Activated CD4-positive, alpha-beta T cell treated with anti-CD3 and anti-CD28 coated beads, Interleukin-2, amount 50 U/mL, for 24 hours (primary cell): ENCODE results near the gene PPP1R17.

Experiments
- DNase-seq, 2 donors: peaks; one replicate each; pipeline ENCODE4 v3.0.0-alpha.2; 2020; ENCODE audit warnings: low read depth in 1 of 2, low spot score in 1 of 2

PPP1R17 gene

DNA sequence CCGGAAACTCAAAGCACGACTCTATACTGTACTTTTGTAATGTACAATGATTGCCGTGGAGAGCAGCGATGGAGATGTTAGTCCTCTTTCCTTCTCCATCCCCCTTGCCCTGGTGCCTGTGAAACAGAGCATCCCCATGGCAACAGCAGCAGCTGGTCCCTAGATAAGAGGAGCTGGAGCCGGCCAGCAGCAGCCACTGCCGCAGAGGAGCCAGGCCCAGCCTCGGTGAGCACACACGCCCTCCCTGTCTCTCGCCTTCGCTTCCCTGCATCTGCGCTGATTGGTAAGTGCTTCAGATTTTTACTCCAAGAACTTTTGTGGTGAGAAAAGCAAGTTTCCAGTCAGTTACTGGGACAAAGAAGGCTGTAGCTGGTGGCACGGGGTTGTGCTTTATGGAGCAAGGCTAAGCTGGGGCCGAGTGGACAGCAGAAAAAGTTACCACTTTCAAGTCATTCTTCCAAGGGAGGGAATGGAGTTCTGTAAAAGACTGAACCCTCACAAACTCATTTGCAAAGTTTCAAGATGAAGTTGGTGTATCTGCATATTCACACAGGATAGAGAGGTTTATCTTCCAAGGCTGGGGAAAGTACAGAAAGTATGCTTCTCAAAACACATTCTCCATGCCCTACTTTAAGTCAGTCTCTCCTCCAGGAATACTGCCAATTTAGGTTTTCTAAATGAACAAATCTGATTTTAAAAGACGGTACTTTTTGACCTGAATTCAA is at the start of gene PPP1R17:
Gene PPP1R17, plus strand, starts transcription at position 192 of the 725 bp plus-strand sequence. CDS start 5,227 bp downstream, outside the sequence.
- DNase-seq = no peak

DNA sequence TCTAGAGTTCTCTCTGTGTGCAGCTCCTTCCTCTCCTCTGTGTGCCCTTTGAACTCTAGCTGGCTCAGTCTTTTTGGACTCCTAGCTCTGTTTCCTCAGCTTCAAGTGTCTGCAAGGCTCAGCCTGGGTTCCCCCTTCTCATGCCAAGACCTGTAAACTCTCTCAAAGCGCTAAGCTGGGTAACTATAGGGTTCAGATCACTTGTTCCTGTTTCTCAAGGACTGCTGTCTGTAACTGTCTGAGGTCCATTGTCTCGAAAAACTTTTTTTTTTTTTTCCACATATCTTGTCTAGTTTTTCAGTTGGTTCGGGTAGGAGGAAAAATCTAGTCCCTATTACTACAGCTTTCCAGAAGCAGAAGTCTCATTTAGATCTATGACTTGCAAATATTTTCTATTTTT is 46.6 kb upstream of the PPP1R17 start:
- DNase-seq = no peak

DNA sequence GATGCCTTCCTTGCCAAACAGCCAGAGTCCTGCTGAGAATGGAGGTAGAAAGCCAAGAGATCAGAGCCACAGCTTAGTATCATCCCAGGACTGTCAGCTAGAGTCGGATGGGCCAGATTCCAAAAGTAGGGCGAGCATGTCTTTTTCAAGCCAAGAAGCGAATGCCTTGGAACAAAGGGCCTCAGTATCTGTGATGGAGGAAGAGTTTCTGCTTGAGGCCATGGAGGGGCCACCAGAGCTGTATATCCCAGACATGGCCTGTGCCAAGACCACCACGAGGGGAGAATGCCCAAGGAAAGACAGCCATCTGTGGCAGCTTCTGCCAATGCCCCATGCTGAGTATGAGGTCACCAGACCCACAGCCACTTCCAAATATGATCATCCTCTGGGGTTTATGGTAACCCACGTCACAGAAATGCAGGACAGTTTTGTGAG is 44.3 kb upstream of the PPP1R17 start:
- no peak for DNase-seq

DNA sequence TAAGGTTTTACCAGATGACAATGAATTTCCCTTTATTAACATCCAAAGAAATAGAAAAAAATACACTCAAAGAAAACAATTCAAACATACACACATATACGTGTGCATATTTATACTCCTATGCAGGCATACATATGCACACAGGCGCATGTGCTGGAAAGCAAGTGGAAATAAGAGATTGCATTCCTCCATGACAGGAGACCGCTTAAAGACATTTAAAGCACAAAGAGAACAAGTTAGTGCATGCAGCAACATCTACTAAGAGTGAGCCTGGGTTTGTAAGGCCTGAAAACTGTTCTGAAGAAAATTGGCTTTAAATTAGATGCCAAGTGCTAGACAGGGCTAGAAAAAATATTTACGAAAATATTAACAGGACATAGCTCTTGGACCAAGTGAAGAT is 40.1 kb upstream of the PPP1R17 start:
- DNase-seq = no peak

DNA sequence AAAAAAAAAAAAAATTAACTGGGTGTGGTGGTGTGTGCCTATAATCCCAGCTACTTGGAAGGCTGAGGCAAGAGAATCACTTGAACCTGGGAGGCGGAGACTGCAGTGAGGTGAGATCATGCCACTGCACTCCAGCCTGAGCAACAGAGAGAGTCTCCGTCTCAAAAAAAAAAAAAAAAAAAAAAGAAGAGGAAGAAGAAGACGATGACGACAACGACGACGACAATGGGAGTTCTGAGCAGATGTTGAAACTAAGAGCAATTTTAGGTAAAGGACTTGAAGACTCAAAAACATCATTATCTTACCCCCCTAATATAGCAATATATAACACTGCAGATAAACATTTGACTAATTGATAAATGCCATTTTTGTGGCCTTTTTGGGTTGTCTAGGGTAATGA is 39.5 kb upstream of the PPP1R17 start:
- no peak for DNase-seq

DNA sequence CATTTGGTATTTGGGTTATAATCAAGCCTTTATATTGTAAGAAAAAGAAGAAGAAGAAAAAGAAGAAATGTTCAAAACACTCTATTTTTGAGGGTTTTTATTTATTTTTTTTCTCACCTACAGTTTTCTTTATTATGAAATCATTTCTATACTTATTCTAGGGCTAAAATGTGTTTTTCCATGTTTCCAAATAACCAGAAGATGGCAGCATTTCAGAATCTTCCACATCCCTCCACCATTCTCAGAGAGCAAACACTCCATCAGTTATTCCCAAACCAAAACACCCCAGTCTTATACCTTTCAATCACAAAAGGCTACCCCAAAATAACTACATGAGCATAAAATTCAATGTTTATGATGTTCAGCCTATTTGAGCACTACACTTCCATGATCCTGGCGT is 38.7 kb upstream of the PPP1R17 start:
- no peak for DNase-seq

DNA sequence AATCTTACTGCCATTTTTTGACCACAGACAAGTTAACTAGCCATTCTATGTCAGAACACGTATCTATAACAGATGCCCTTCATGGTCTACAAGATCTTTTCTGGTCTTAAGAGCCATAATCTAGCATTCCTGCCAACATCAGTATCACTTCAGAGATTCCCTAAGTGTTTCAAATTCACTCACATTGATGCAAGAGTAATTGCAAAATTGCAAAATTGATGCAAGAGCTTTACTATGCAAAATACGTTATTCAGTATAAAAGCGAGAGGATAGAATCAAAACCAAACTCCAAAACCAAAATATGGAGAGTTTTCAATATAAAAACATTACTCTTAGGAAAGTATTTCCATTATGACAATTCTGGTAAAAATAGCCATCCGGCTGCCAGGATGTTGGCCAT is 38.1 kb upstream of the PPP1R17 start:
- no peak for DNase-seq

DNA sequence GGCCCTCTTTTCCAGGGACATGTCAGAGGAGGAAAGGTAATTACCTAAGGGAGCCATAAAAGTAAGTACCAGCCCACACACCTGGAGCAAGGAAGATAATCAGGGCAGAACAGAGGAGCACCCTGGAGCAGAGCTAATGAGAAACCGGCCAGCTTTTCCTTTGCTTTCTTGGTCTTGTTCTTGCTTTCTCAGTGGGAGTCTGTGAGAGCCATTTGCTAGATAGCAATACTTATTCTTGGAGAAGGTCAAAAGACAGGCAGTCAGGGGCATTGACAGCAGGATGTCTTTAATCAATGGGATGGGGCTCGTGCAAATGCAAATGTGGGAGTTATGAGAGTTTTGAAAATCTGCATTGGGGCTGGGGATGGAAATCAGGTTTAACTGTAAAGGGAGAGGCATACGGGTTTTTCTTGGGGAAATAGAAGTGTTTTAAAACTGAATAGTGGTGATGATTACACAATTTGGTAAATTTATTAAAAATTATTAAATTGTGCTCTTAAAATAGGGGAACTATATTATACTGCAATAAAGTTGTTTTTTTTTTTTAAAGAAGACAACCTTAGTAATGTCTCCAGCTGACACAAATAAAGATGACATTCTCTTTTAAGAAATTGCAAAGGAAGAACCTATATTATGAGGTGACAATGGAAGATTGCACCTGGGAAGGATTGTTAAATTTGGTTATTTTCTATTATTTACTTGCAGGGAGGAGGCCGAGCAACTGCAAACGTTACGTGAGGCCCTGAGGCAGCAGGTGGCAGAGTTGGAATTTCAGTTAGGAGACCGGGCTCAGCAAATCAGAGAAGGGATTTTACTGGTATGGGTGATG is 35.6 kb upstream of the PPP1R17 start:
- no peak for DNase-seq

DNA sequence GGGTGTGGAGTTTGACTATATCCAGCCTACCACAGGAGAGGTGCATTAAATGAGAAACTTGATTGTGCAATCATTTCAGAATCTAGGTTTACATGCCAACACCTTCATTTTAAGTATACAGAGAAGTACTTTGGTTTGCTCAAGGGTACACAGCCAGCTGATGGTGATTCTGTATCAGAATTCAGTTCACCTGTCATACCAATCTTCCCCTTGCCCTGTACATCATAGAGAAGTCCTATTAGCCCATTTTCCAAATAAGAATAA is 35.0 kb upstream of the PPP1R17 start:
- no peak for DNase-seq

DNA sequence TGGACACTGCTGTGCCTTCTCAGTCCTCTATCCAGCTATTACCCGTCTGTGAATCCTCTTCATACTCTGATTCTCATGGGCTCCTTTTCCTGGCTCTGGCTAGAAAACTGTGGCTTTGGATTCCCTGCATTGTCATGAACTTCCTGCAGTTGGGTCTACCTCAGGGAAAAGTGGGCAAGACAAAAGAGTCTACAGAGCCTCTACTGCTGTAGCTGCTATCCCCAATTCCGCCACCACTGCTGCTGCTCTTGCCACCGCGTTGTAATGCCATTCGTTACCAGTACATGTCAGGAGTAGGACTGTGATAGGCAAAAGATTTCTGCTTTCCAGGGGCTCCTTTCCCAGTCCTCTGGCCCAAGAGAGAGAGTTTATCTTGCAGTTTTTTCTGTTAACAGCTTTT is 23.9 kb upstream of the PPP1R17 start:
- no peak for DNase-seq

DNA sequence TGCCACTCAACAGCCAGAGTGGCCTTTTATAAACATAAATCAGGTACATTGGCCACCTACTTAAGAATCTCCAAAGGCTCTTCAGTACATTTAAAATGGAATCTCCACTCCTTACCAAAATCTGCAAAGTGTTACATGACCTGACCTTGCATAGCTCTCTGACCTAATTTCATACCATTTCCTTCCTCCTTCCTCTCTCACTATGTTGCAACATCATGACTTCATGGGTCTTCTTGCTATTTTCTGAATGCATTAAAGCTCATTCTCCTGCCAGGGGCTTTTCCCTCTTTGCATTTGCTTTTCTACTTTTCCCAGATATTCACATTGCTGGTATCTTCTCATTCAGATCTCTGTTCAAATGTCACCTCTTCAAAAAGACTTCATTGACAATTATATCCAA is 22.1 kb upstream of the PPP1R17 start:
- no peak for DNase-seq

DNA sequence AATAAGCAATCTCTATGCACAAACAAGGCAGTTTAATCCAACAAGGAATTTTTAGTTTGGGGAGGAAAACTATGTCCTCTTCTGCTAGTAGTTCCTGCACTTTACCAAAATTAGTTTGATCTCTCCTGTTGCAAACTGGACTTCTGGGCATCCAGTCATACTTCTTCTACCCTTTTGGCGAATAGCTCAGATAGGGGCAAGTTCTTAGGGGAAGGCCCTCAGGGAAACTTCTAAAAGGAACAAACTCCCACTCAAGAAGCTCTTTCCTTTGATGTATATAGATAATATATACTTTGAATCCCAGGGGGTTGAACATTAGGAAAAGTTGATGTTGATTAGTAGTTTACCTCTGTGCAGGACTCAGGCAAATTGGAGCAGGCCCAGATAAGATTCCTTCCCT is 21.5 kb upstream of the PPP1R17 start:
- no peak for DNase-seq

DNA sequence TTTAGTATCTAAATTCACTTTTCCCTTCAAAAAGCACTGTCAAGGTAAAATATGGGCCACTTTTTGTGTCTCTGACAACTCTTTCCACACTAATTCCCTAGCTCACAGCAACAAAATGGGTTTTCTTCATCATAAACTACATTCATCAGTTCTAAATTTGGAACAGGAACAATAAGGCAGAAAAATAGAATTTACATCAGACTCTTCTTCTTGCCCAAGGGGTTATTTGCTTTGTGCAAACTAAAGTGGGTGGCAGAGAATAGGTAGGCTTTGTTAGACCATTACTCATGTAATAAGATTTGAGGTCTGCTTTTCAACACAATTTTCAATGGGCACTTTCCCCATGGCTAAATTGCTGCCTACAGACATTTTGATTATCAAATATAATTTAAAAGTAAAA is 17.6 kb upstream of the PPP1R17 start:
- no peak for DNase-seq

DNA sequence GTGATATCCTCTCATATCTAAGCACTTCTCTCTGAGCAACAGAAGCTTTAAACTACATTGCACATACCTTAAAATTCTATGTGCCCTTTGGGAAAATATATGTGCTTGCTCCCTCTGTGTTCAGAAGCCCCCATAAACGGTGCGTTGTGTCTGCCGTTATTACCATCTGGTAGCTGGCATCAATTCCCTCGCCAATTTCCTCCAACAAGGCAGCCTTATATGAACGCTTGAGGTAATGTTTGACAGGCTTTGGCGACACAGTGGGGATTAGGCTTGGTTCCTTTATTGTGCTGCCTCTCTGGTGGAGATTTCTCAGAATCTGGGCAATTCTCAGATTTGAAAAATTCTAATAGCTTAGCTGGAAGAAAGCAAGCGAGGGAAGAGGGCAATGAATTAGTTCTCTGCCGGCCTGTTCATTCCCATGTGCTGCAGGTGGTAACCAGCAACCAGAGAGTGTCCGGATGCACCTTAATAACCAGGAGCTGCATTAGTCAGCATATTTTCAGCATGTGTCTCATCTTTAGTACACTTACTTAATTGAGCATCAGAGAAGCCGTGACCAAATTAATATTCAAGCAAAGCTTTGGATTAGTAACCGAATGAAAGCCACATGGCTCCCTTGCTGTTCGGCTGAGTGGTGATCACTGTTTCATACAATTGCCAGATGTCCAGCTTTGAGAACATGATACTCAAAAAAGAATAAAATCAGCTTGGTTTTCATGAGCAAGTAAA is 7.3 kb upstream of the PPP1R17 start:
- no peak for DNase-seq

DNA sequence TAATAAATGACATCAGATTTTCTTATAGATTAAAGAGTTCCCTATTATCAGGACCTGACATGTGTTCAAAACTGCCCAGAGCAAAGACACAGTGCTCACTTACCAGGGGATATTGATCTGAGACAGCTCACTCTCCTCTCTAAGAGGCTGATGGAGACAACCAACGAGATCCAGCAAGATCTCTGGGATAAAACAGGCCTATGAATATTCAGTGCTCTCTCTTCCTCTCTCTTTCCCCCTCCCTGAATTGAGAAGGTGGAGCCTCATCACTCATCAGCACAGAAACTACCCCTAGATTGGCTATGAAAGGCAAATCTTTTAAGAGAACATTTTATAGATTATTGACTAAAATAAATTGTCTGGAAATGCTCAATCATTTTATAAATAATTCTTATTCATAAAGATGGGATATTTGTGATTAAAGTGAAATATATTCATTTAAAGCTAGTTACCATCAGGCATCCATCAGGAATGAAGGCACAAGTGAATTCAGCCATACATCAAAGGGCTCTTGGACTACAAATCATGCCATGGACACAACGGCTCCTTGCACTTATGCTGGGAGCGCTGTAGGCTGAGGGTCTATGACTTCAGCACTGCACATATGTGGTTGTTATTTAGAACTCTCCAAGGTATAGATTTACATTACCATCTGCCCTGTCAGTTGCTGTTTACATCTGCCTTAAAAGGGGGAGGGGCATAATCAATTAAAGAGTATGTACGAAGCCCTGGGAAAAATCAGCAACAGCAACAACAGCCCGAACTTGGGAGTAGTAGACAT is 3.4 kb upstream of the PPP1R17 start:
- DNase-seq = no peak

DNA sequence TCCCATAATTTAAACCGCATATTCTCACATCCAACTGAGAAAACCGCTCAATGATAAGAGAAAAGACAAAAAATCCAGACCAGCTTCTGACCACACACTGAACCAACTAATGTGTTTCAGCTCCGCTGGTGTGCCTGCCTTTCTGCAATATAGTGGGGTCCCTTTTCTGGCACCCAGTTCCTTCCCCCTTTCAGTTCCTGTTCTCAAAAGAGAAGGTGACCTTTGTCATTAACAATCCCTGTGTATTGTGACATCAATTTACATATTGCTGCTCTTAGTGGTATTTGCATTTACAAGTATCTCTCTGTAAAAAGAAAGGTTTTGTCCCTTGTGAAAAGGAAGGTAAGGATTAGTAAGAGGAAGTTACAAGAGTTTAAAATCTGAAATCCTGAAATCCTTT is 1.4 kb downstream of the PPP1R17 start:
- DNase-seq = no peak

DNA sequence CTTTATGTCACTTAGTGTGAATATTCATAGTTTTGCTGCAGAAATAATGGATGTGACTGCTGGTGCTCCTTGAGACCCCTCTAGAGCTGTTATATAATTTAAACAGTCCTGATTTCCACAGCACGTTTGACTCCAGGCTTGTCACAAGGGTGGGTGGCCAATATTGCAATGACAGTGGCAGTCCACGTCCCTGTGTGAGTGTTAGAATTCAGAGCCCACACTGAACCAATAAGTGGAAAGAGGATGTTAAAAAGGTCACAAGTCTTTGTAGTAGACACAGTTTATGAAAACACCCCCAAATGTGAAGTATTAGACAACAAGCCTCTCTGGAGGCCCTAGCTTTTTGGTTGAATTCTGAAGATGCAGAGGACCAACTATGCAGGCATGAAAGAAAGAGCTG is 2.0 kb downstream of the PPP1R17 start:
- no peak for DNase-seq

DNA sequence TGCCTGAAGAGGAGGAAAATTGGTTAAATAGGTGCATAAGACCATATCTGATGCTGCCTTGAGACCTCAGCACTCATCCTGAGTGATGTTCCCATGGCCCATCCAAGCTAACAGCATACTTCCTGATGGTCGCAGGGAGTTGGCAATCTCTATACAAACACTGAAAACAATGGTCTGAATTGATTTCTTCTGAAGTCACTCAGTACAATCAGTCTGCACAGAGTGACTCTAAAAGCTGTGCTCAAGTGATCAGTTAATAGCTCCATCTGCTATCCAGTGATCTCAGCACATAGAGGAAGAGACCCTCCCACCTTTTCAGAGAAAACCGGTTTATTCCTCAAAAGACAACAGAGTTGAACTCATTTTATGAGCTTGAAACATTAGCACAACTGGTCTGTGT is 3.9 kb downstream of the PPP1R17 start:
- DNase-seq = no peak

DNA sequence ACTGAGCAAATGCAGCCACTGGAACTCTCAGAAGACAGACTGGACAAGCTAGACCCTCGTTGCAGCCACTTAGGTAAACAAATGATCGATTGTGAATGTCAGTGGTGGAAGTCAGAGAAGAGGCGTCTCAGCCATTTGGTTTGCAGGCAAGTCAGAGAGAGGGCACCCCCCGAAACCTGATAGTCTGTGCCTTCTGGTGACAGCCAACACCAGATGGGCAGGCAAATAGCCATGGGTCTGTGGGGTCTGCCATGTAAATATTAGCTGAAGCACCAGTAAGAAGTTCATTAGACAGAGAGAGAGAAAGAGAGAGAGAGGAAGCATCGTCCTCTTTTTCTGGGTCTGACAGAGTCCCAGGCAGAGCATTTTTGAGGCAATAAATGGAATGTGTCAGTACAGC is 5.4 kb downstream of the PPP1R17 start:
- no peak for DNase-seq

DNA sequence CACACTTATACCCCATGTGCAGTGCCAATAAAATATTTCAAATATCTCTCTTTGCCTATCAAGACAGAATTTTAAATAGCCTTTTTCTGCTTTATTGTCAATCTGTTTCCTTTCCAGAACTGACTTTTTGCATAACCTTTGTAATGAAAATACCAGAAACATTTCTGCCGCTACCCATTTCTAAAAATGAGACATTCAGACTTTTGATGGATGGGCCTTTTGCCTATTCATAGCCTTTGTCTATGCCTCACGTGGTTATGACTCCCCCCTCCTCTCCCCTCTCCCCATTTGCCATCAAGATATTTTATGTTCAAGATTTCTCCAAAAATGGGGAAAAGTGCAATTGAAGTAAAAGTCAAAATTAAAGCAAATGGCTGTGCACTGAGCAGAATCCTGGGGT is 5.9 kb downstream of the PPP1R17 start:
- DNase-seq = no peak

DNA sequence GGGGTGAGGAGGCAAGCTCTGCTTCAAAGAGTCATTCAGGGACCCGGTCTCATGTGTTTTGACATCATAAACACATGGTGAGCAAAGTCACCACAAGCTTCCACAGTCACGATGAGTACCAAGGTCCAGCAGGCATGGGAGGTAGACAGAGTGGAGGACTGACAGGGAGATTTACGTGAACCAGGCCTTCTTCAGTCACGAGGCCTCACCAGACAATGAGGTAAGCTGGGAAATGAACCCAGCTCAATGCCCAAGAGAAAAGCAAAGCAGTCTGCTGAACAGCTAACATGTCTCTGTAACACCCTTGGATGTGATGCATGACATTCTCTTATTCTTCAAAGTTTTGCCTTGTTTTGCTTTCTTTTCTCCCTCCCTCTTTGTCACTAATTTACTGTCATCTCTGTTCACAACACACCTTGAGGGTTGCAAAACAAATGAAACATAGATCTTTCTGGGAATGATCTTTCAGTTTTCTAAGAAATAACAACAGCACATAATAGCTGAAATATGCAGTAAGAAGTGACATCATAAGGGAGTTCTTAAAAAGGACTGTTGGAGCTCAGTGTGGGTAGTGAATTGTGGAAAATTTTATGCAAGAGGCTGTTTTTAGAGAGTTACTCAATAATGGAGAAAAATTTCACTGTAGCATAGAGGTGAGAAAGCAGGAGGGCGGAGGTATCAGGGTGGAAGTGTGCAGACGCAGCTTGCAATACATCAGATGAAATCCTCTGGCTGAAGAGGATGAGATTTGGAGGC is 9.0 kb downstream of the PPP1R17 start:
- DNase-seq = no peak
